ENCODE results near the gene MED15.

The MED15 gene

GRCh38 chr22:20488946-20489345 is 18.5 kb upstream of the MED15 start:
- peaks cover 3% of the 10 kb centered on the region for H3K36me3 ChIP-seq (ENCODE audit: control insufficient read depth, insufficient read depth, low read length)
- TF ChIP-seq CTCF (IDR thresholded peaks at IDR 0.05; ENCODE audit: insufficient read depth, low read length, poor library complexity, severe bottlenecking), result no peak
- no peak for DNase-seq (ENCODE audit: extremely low read depth, insufficient read length)
- no peak overlapping the region for H3K4me3 ChIP-seq (replicated peaks; ENCODE audit: low read depth, low read length)
- H3K27me3 ChIP-seq (replicated peaks; ENCODE audit: control insufficient read depth, insufficient read depth, low read length), result no peaks in the 10 kb centered on the region

- no peaks in the 10 kb centered on the region for H3K27me3 ChIP-seq (replicated peaks; ENCODE audit: control insufficient read depth, insufficient read depth, low read length)
- no peak overlapping the region for H3K4me3 ChIP-seq (replicated peaks; ENCODE audit: low read depth, low read length)
- H3K36me3 ChIP-seq (ENCODE audit: control insufficient read depth, insufficient read depth, low read length), result peaks cover 3% of the 10 kb centered on the region
- DNase-seq (ENCODE audit: extremely low read depth, insufficient read length), result no peak
- no peak for TF ChIP-seq CTCF (IDR thresholded peaks at IDR 0.05; ENCODE audit: insufficient read depth, low read length, poor library complexity, severe bottlenecking)
Observed at GRCh38 chr22:20490183-20490940, 17.0 kb upstream of the MED15 start.

- TF ChIP-seq CTCF (IDR thresholded peaks at IDR 0.05; ENCODE audit: insufficient read depth, low read length, poor library complexity, severe bottlenecking), result no peak
- H3K4me3 ChIP-seq (replicated peaks; ENCODE audit: low read depth, low read length), result no peak overlapping the region
Observed at GRCh38 chr22:20490941-20491307, 16.5 kb upstream of the MED15 start.

GRCh38 chr22:20491346-20491745 is 16.1 kb upstream of the MED15 start:
- Histone ChIP-seq H3K36me3 (ENCODE audit: control insufficient read depth, insufficient read depth, low read length) (peaks cover 3% of the 10 kb centered on the region), H3K4me3 (replicated peaks; ENCODE audit: low read depth, low read length) (no peak overlapping the region), H3K27me3 (replicated peaks; ENCODE audit: control insufficient read depth, insufficient read depth, low read length) (no peaks in the 10 kb centered on the region)
- TF ChIP-seq CTCF (IDR thresholded peaks at IDR 0.05; ENCODE audit: insufficient read depth, low read length, poor library complexity, severe bottlenecking), result no peak
- DNase-seq (ENCODE audit: extremely low read depth, insufficient read length), result no peak

More at GRCh38 chr22:20490941-20491307, 16.5 kb upstream of the MED15 start:
- Histone ChIP-seq H3K27me3 (replicated peaks; ENCODE audit: control insufficient read depth, insufficient read depth, low read length) (no peaks in the 10 kb centered on the region), H3K36me3 (ENCODE audit: control insufficient read depth, insufficient read depth, low read length) (peaks cover 3% of the 10 kb centered on the region)
- no peak for DNase-seq (ENCODE audit: extremely low read depth, insufficient read length)

- no peaks in the 10 kb centered on the region for H3K27me3 ChIP-seq (replicated peaks; ENCODE audit: control insufficient read depth, insufficient read depth, low read length)
- DNase-seq (ENCODE audit: extremely low read depth, insufficient read length), result no peak
- no peaks in the 10 kb centered on the region for H3K36me3 ChIP-seq (ENCODE audit: control insufficient read depth, insufficient read depth, low read length)
- no peak for TF ChIP-seq CTCF (IDR thresholded peaks at IDR 0.05; ENCODE audit: insufficient read depth, low read length, poor library complexity, severe bottlenecking)
- H3K4me3 ChIP-seq (replicated peaks; ENCODE audit: low read depth, low read length), result peak within 1 kb of the TSS; percentile 75
Observed at GRCh38 chr22:20494978-20495860, 12.2 kb upstream of the MED15 start, which contains the start of gene KLHL22. TSS of gene KLHL22 (minus strand) at chr22:20495795. CDS start at chr22:20489211, 6,584 bp downstream.
